NCI-H446 treated with DMSO at 0.1 percent for 48 hours (cell line): Measurements from ENCODE around the gene PRX.
A peak's percentile ranks its signal among the peaks of the same experiment; 100 is the strongest.
"Not testable (repeated sequence)": the region's sequence is repeated elsewhere in the genome, so short reads cannot be mapped to it uniquely, and the experiment has no call there.

ENCODE experiments used
- DNase-seq: peaks from one replicate; lab custom pipeline; 2025; lab: John Stamatoyannopoulos, UW

PRX gene

GRCh38 chr19:40413291-40413845 is at the start of gene PRX:
Gene PRX, minus strand, starts transcription at chr19:40413378. Its CDS starts 5,446 bp downstream, at chr19:40407932.
- no peak for DNase-seq

- DNase-seq = no peak
These were observed 48.6 kb upstream of the PRX start for GRCh38 chr19:40461669-40462221.

GRCh38 chr19:40460185-40460584 is 47.0 kb upstream of the PRX start:
- no peak for DNase-seq

GRCh38 chr19:40458597-40458974 is 45.4 kb upstream of the PRX start:
- no peak for DNase-seq

- no peak for DNase-seq
These were observed 44.9 kb upstream of the PRX start for GRCh38 chr19:40457953-40458596.

- no peak for DNase-seq
These were observed 43.9 kb upstream of the PRX start for GRCh38 chr19:40457048-40457447.

GRCh38 chr19:40453943-40454342 is 40.8 kb upstream of the PRX start:
- not testable (repeated sequence) for DNase-seq

- DNase-seq = no peak
These were observed 40.1 kb upstream of the PRX start for GRCh38 chr19:40453151-40453735.

GRCh38 chr19:40452016-40452415 is 38.8 kb upstream of the PRX start:
- DNase-seq = no peak

GRCh38 chr19:40450664-40451063 is 37.5 kb upstream of the PRX start:
- no peak for DNase-seq

- no peak for DNase-seq
These were observed 36.3 kb upstream of the PRX start for GRCh38 chr19:40449506-40449905.

- no peak for DNase-seq
These were observed 33.1 kb upstream of the PRX start for GRCh38 chr19:40446263-40446784.

GRCh38 chr19:40445780-40446262 is 32.6 kb upstream of the PRX start:
- no peak for DNase-seq

GRCh38 chr19:40444825-40445312 is 31.7 kb upstream of the PRX start:
- no peak for DNase-seq

GRCh38 chr19:40444000-40444824 is 31.0 kb upstream of the PRX start, which contains the start of gene SERTAD3:
Gene SERTAD3, minus strand, starts transcription at chr19:40444335. Its CDS starts 2,255 bp downstream, at chr19:40442080.
- DNase-seq = peak; percentile 90

GRCh38 chr19:40443131-40443999 is 30.2 kb upstream of the PRX start:
- DNase-seq = peak; percentile 99

- no peak for DNase-seq
These were observed 29.4 kb upstream of the PRX start for GRCh38 chr19:40442328-40443130.

GRCh38 chr19:40441719-40442253 is 28.6 kb upstream of the PRX start:
- no peak for DNase-seq

GRCh38 chr19:40438284-40438683 is 25.1 kb upstream of the PRX start:
- no peak for DNase-seq
